Measurements from ENCODE around the gene ZNF609. TPM values are rescaled to one million over a fixed set of nuclear protein-coding genes. Genes with fewer than 3 reads are reported as not detected.

Gene ZNF609
- total RNA-seq, 2 donors from 2014 or later = 52.3 to 54.8 TPM

- no peak for TF ChIP-seq CTCF (conservative IDR thresholded peaks at IDR 0.05)
- Mint-ChIP-seq H3K36me3 (ENCODE audit: low read depth) (peaks cover 54% of the 10 kb centered on the region), H3K4me1 (peaks cover 16% of the 10 kb centered on the region), H3K27me3 (ENCODE audit: insufficient read depth) (no peaks in the 10 kb centered on the region), H3K27ac (peak overlapping the region; percentile 21), H3K4me3 (no peak overlapping the region), H3K9me3 (no peaks in the 10 kb centered on the region)
- Histone ChIP-seq H3K9me3 (ENCODE audit: control insufficient read depth, low read length) (no peaks in the 10 kb centered on the region), H3K4me3 (ENCODE audit: low read length) (no peak overlapping the region), H3K4me1 (ENCODE audit: control insufficient read depth, insufficient read depth, low read length) (no peaks in the 10 kb centered on the region), H3K27me3 (ENCODE audit: control insufficient read depth, insufficient read depth, low read length, poor library complexity, severe bottlenecking) (no peaks in the 10 kb centered on the region), H3K27ac (ENCODE audit: low read depth, low read length) (peak overlapping the region; percentile 53), H3K36me3 (ENCODE audit: control insufficient read depth, insufficient read depth, low read length) (peaks cover 58% of the 10 kb centered on the region), H3K9ac (ENCODE audit: extremely low read depth, low read length, poor library complexity, severe bottlenecking) (no peak overlapping the region)
- DNase-seq = no peak
- 83 to 87% methylated on average over 4 to 7 of the region's 7 CpGs for WGBS, 2 experiments (ENCODE audit: insufficient coverage in 1 of 2, insufficient read length in 1 of 2)
Measured at GRCh38 chr15:64732156-64732860, 271.9 kb downstream of the ZNF609 start.

Other genes with a start within 250 kb of the ZNF609 start
- 10 to 100 TPM; 24.5 to 31.4 TPM for gene CSNK1G1, start 104.4 kb upstream of the ZNF609 start, total RNA-seq
- 10 to 100 TPM; 28.9 to 78.0 TPM for gene PCLAF, start 79.1 kb upstream of the ZNF609 start, total RNA-seq
- 10 to 100 TPM; 26.5 to 29.1 TPM for gene TRIP4, start 72.7 kb upstream of the ZNF609 start, total RNA-seq